ENCODE data around the gene SPATA20. TPM values are rescaled to one million over a fixed set of nuclear protein-coding genes. Genes with fewer than 3 reads are reported as not detected.

The SPATA20 gene
- total RNA-seq, 1 experiment from 2014 or later, result 24.6 TPM

DNA sequence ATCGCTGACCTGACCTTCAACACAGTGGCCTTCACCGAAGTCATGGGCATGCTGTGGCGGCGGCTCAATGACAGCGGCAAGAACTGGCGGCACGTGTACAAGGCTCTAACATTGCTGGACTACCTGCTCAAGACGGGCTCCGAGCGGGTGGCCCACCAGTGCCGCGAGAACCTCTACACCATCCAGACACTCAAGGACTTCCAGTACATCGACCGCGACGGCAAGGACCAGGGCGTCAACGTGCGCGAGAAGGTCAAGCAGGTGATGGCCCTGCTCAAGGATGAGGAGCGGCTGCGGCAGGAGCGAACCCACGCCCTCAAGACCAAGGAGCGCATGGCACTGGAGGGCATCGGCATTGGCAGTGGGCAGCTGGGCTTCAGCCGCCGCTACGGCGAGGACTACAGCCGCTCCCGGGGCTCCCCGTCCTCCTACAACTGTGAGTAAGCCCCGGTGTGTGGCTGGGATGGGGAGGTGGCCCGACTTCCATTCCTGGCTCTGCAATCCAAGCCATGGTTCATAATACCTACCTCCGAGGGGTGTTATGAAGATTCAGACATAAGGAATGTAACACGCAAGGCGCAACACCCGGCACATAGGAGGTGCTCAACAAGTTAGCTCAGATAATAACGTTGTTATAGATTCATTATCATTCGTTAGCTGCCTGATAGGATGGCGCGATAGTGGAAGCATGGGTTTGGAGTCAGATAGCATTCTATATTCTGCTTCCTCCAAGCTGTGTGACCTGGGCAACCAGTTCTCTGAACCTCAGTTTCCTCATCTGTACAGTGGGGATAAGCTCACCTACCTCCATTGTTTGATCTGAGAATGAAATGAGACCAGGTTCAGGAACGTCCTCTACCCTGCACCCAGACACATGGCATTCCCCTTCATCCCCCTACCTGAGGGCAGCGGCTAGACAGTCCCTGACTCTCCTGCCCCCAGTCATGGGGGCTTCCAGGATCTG, 10.0 kb upstream of the SPATA20 start:
- Mint-ChIP-seq H3K27ac (no peak overlapping the region; the same call in 1 of the 2 replicates), H3K36me3 (peaks cover 13% of the 10 kb centered on the region; the same call in 1 of the 2 replicates), H3K4me3 (no peak overlapping the region), H3K9me3 (no peaks in the 10 kb centered on the region), H3K27me3 (ENCODE audit: low read depth) (peaks cover 25% of the 10 kb centered on the region), H3K4me1 (peaks cover 41% of the 10 kb centered on the region)
- ChIA-PET POLR2A (no interaction called here), CTCF (no interaction called here)
- TF ChIP-seq, protein P1, sequence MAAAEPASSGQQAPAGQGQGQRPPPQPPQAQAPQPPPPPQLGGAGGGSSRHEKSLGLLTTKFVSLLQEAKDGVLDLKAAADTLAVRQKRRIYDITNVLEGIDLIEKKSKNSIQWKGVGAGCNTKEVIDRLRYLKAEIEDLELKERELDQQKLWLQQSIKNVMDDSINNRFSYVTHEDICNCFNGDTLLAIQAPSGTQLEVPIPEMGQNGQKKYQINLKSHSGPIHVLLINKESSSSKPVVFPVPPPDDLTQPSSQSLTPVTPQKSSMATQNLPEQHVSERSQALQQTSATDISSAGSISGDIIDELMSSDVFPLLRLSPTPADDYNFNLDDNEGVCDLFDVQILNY (CRISPR knock-in tag; IDR thresholded peaks at IDR 0.05), result no peak
- TF ChIP-seq, protein P2, sequence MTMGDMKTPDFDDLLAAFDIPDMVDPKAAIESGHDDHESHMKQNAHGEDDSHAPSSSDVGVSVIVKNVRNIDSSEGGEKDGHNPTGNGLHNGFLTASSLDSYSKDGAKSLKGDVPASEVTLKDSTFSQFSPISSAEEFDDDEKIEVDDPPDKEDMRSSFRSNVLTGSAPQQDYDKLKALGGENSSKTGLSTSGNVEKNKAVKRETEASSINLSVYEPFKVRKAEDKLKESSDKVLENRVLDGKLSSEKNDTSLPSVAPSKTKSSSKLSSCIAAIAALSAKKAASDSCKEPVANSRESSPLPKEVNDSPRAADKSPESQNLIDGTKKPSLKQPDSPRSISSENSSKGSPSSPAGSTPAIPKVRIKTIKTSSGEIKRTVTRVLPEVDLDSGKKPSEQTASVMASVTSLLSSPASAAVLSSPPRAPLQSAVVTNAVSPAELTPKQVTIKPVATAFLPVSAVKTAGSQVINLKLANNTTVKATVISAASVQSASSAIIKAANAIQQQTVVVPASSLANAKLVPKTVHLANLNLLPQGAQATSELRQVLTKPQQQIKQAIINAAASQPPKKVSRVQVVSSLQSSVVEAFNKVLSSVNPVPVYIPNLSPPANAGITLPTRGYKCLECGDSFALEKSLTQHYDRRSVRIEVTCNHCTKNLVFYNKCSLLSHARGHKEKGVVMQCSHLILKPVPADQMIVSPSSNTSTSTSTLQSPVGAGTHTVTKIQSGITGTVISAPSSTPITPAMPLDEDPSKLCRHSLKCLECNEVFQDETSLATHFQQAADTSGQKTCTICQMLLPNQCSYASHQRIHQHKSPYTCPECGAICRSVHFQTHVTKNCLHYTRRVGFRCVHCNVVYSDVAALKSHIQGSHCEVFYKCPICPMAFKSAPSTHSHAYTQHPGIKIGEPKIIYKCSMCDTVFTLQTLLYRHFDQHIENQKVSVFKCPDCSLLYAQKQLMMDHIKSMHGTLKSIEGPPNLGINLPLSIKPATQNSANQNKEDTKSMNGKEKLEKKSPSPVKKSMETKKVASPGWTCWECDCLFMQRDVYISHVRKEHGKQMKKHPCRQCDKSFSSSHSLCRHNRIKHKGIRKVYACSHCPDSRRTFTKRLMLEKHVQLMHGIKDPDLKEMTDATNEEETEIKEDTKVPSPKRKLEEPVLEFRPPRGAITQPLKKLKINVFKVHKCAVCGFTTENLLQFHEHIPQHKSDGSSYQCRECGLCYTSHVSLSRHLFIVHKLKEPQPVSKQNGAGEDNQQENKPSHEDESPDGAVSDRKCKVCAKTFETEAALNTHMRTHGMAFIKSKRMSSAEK (CRISPR knock-in tag; IDR thresholded peaks at IDR 0.05; ENCODE audit: borderline replicate concordance), result no peak
- no peak for TF ChIP-seq SMAD3 (CRISPR knock-in tag; IDR thresholded peaks at IDR 0.05; ENCODE audit: borderline replicate concordance)
- TF ChIP-seq, protein P3, sequence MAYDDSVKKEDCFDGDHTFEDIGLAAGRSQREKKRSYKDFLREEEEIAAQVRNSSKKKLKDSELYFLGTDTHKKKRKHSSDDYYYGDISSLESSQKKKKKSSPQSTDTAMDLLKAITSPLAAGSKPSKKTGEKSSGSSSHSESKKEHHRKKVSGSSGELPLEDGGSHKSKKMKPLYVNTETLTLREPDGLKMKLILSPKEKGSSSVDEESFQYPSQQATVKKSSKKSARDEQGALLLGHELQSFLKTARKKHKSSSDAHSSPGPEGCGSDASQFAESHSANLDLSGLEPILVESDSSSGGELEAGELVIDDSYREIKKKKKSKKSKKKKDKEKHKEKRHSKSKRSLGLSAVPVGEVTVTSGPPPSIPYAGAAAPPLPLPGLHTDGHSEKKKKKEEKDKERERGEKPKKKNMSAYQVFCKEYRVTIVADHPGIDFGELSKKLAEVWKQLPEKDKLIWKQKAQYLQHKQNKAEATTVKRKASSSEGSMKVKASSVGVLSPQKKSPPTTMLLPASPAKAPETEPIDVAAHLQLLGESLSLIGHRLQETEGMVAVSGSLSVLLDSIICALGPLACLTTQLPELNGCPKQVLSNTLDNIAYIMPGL (CRISPR knock-in tag; IDR thresholded peaks at IDR 0.05), result no peak
- no peak for TF ChIP-seq TEAD4 (CRISPR knock-in tag; IDR thresholded peaks at IDR 0.05)
- TF ChIP-seq TP53 (CRISPR knock-in tag; IDR thresholded peaks at IDR 0.05), result no peak
- TF ChIP-seq ZBTB21 (CRISPR knock-in tag; IDR thresholded peaks at IDR 0.05; ENCODE audit: borderline replicate concordance), result no peak
- no peak for TF ChIP-seq ZNF121 (CRISPR knock-in tag; IDR thresholded peaks at IDR 0.05)
- no peak for TF ChIP-seq NR2C2 (CRISPR knock-in tag; IDR thresholded peaks at IDR 0.05)
- TF ChIP-seq, protein P4, sequence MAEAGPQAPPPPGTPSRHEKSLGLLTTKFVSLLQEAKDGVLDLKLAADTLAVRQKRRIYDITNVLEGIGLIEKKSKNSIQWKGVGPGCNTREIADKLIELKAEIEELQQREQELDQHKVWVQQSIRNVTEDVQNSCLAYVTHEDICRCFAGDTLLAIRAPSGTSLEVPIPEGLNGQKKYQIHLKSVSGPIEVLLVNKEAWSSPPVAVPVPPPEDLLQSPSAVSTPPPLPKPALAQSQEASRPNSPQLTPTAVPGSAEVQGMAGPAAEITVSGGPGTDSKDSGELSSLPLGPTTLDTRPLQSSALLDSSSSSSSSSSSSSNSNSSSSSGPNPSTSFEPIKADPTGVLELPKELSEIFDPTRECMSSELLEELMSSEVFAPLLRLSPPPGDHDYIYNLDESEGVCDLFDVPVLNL (CRISPR knock-in tag; IDR thresholded peaks at IDR 0.05; ENCODE audit: borderline replicate concordance, low read depth), result no peak
- TF ChIP-seq, protein P5, sequence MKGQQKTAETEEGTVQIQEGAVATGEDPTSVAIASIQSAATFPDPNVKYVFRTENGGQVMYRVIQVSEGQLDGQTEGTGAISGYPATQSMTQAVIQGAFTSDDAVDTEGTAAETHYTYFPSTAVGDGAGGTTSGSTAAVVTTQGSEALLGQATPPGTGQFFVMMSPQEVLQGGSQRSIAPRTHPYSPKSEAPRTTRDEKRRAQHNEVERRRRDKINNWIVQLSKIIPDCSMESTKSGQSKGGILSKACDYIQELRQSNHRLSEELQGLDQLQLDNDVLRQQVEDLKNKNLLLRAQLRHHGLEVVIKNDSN (CRISPR knock-in tag; IDR thresholded peaks at IDR 0.05), result no peak
- TF ChIP-seq, protein P6, sequence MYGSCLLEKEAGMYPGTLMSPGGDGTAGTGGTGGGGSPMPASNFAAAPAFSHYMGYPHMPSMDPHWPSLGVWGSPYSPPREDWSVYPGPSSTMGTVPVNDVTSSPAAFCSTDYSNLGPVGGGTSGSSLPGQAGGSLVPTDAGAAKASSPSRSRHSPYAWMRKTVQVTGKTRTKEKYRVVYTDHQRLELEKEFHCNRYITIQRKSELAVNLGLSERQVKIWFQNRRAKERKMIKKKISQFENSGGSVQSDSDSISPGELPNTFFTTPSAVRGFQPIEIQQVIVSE (CRISPR knock-in tag; IDR thresholded peaks at IDR 0.05; ENCODE audit: borderline replicate concordance), result no peak
- TF ChIP-seq FOXJ3 (CRISPR knock-in tag; IDR thresholded peaks at IDR 0.05; ENCODE audit: borderline replicate concordance), result no peak
- TF ChIP-seq ZNF232 (CRISPR knock-in tag; IDR thresholded peaks at IDR 0.05), result no peak
- ATAC-seq, result no peak
- no peak for DNase-seq (ENCODE audit: low spot score)
